Measurements from ENCODE around the gene GDF9. TPM values are rescaled to one million over a fixed set of nuclear protein-coding genes. Genes with fewer than 3 reads are reported as not detected.
A peak's percentile ranks its signal among the peaks of the same experiment; 100 is the strongest.

The GDF9 gene
- total RNA-seq, 6 donors from 2014 or later, result 0.23 to 1.1 (median 0.66) TPM; not detected in 2

- Histone ChIP-seq H3K36me3 (no peaks in the 10 kb centered on the region), H3K9me3 (no peaks in the 10 kb centered on the region), H3K27ac (no peak overlapping the region), H3K4me3 (no peak overlapping the region), H3K4me1 (peaks cover 0 to under 1% (median 0%) of the 10 kb centered on the region in 4 donors), H3K27me3 (no peaks in the 10 kb centered on the region)
- DNase-seq (no peak), ATAC-seq (ENCODE audit: low FRiP score in 2 of 2) (no peak)
- WGBS, 2 donors, result 92 to 93% methylated on average over 8 of the region's 8 CpGs
- TF ChIP-seq CTCF (IDR thresholded peaks at IDR 0.05), result no peak
- no peak for TF ChIP-seq EP300 (IDR thresholded peaks at IDR 0.05)
- TF ChIP-seq POLR2A (IDR thresholded peaks at IDR 0.05), result no peak
- no peak for TF ChIP-seq POLR2AphosphoS5 (IDR thresholded peaks at IDR 0.05)
Observed at GRCh38 chr5:132848270-132848669, 18.0 kb downstream of the GDF9 start.

GRCh38 chr5:132841305-132841704 lies 25.0 kb downstream of the GDF9 start:
- Histone ChIP-seq H3K36me3 (no peaks in the 10 kb centered on the region), H3K4me3 (no peak overlapping the region), H3K4me1 (peaks cover 23 to 30% (median 26%) of the 10 kb centered on the region in 4 donors), H3K9me3 (no peaks in the 10 kb centered on the region), H3K27ac (peak overlapping the region; percentile 67 to 89 (median 78)), H3K27me3 (no peaks in the 10 kb centered on the region)
- peak; percentile 24 to 32 for ATAC-seq (ENCODE audit: low FRiP score in 2 of 2)
- 68 to 74% methylated on average over 4 of the region's 4 CpGs for WGBS, 2 donors
- TF ChIP-seq CTCF (IDR thresholded peaks at IDR 0.05) (no peak), POLR2AphosphoS5 (IDR thresholded peaks at IDR 0.05) (no peak), POLR2A (IDR thresholded peaks at IDR 0.05) (no peak)
- peak in 1 of 2 donors; percentile 79 for DNase-seq

GRCh38 chr5:132840896-132841295 lies 25.4 kb downstream of the GDF9 start:
- WGBS, 2 donors, result 42 to 70% methylated on average over 1 of the region's 1 CpG
- ATAC-seq (ENCODE audit: low FRiP score in 2 of 2), result no peak
- Histone ChIP-seq H3K27ac (peak overlapping the region; percentile 67 to 89 (median 78)), H3K4me3 (no peak overlapping the region), H3K4me1 (peaks cover 23 to 30% (median 26%) of the 10 kb centered on the region in 4 donors), H3K9me3 (no peaks in the 10 kb centered on the region), H3K36me3 (no peaks in the 10 kb centered on the region), H3K27me3 (no peaks in the 10 kb centered on the region)
- TF ChIP-seq EP300 (IDR thresholded peaks at IDR 0.05) (no peak), POLR2AphosphoS5 (IDR thresholded peaks at IDR 0.05) (no peak)
- DNase-seq, result no peak

- H3K27me3 ChIP-seq, result no peaks in the 10 kb centered on the region
- H3K27ac ChIP-seq, result peak overlapping the region; percentile 67 to 89 (median 78)
- DNase-seq (no peak), ATAC-seq (ENCODE audit: low FRiP score in 2 of 2) (no peak)
- no peaks in the 10 kb centered on the region for H3K36me3 ChIP-seq
- 52 to 64% methylated on average over 3 of the region's 3 CpGs for WGBS, 2 donors
- no peak for TF ChIP-seq EP300 (IDR thresholded peaks at IDR 0.05)
- TF ChIP-seq POLR2A (IDR thresholded peaks at IDR 0.05), result no peak
- TF ChIP-seq POLR2AphosphoS5 (IDR thresholded peaks at IDR 0.05), result no peak
- no peak for TF ChIP-seq CTCF (IDR thresholded peaks at IDR 0.05)
- no peaks in the 10 kb centered on the region for H3K9me3 ChIP-seq
- H3K4me1 ChIP-seq, result peaks cover 23 to 30% (median 26%) of the 10 kb centered on the region in 4 donors
- no peak overlapping the region for H3K4me3 ChIP-seq
Observed at GRCh38 chr5:132840313-132840712, 26.0 kb downstream of the GDF9 start.

- no peaks in the 10 kb centered on the region for H3K9me3 ChIP-seq
- H3K36me3 ChIP-seq, result no peaks in the 10 kb centered on the region
- peaks cover 23 to 30% (median 26%) of the 10 kb centered on the region in 4 donors for H3K4me1 ChIP-seq
- ATAC-seq (ENCODE audit: low FRiP score in 2 of 2), result peak in 1 of 2 donors; percentile 22
- H3K27ac ChIP-seq, result peak overlapping the region; percentile 67 to 89 (median 78)
- 58 to 60% methylated on average over 8 of the region's 8 CpGs for WGBS, 2 donors
- DNase-seq, result no peak
- TF ChIP-seq POLR2AphosphoS5 (IDR thresholded peaks at IDR 0.05), result no peak
- no peak overlapping the region for H3K4me3 ChIP-seq
- H3K27me3 ChIP-seq, result no peaks in the 10 kb centered on the region
Observed at GRCh38 chr5:132839426-132840301, 26.6 kb downstream of the GDF9 start.

Data from upper lobe of left lung (tissue), 6 donors.